ENCODE results near the gene SHB.
A peak's percentile ranks its signal among the peaks of the same experiment; 100 is the strongest.

SHB gene

DNA sequence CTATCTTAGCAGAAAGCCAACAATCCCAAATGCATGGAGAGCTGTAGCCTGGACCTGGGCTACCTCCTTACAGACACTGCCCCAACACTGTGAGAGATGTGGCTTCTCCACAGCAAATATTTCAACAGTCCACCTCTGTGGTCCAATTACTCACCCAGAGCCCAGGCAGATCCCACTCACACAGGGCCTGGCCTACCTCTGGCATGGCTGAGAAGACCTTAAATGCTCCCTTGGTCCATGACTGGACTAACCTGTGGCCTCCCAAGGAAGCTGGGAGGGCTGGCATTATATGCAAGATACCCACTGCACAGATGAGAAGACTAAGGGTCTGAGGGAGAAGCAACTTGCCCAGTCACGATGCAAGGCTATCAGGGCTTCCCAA is 142.3 kb downstream of the SHB start:
- DNase-seq = no peak

GRCh38 chr9:37925786-37926736 is 143.0 kb downstream of the SHB start:
- no peak for DNase-seq

- DNase-seq = no peak
Measured at GRCh38 chr9:37925006-37925405, 144.0 kb downstream of the SHB start.

GRCh38 chr9:37924538-37924937 is 144.5 kb downstream of the SHB start:
- no peak for DNase-seq

- no peak for DNase-seq
Measured at GRCh38 chr9:37923796-37924427, 145.1 kb downstream of the SHB start.

DNA sequence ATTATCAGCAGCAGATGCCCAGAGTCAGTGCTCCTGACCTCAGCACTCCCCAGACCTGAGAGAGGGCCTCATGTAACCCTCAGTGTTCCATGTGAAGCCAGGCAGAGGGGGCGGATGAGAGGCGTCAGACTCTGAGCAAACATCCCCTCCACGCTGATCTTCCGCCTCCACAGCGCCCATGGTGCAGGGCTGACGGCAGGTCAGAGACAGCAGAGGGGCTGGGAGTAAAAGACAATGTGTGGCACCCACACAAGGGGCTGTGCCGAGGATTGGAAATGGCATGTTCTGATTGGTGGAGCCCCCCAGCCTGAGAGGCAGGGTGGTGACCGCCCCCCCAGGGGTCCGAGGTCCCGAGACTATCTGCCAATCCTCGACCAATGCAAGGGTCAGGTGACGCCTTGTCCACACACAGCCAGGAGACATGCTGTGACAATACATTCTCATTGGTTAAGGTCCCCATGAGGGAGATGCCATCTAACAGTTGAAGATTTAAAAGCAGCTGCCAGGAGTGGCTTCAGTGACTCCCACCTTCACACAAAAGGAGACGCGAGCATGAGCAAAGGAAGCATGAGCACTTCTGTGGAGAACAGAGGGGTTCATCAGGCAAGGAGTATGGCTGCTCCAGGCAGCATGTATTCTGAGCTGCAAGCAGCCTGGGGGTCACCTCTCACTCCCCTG is 145.8 kb downstream of the SHB start:
- no peak for DNase-seq

GRCh38 chr9:37922363-37923117 is 146.5 kb downstream of the SHB start:
- DNase-seq = no peak

DNA sequence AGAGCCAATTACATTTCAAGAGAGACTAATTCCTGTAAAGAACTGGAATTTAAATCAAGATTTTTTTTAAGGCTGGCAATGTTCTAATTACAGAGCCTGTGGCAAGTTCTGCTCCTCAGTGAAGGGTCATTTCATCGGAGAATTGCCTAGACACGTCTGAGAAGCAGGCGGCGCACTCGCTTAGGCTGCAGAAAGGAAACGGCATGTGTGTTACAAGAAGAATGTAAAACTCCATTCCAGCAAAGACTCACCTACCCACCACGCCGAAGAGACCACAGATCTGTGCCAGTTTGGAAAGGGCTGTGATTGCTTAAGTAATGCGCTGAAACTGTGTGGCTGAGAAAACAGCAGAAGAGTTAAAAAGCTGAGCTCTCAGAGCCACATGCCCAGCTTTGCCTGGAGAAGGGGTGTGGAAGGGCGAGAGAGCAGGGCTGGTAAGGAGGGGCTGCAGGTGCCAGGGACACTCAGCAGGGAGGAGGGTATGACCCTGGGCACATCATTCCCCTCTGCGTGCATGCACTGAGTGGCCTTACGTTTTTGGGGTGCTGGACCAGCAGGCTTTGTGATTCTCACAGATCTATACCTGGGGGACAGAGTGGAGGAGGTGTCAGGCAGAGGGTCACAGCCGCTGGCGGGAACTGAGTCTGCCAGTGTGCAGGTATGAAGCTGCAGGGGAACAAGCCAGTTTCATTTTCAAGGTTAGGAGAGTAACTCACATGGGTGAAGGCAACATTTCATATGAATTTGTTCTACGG is 147.3 kb downstream of the SHB start:
- DNase-seq = no peak

- DNase-seq = no peak
Measured at GRCh38 chr9:37921168-37921510, 147.9 kb downstream of the SHB start.

DNA sequence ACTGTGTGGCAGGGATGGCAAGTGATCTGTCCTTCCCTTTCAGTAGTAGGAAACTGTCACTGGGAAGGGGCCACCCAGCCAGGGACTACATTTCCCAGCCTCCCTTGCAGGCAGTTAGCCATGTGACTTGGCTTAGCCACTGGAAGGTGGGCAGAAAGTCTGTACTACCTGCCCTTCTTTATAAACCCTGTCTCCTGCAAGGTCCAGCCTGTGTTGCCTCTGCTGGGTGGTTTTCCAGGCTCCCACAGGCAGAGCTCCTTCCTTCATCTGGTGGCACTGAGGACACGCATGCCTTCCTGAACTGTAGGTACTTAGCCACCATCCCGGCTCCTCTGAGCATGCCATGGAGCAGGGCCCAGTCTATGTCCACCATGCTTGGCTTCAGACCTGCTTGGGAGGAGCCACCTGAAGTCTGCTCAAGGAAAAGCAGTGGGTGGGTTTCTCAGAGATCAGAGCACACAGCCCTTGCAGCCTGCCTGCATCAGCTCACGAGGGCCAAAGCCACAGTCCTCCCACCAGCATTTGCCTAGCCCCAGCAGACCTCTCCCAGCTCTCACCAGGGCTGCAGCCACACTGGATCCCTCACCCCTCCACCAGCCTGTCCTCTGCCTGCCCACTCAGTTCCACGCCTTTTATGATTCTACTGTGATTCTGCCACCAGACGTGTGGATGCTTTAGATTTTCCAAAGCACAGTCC is 148.4 kb downstream of the SHB start:
- peak in 1 of 2 donors; percentile 6 for DNase-seq

DNA sequence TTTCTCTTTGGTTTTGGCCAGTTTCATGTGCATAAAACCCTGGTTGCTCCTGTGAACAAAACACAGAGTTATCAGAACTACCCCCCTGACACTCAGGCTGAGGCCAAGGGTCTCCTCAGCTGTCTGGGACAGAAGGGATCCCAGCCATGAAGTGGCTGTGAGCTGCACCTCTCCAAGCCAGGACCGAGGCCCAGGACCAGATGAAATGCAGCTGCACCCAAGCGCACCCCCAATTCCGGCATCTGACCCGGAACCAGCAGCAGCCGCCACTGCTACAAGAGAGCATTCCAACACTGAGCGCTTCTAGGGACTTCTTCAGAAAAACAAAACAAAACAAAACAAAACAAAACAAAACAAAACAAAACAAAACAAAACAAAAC is 149.1 kb downstream of the SHB start:
- no peak for DNase-seq

- DNase-seq = no peak
Measured at GRCh38 chr9:37919246-37919955, 149.6 kb downstream of the SHB start.

DNA sequence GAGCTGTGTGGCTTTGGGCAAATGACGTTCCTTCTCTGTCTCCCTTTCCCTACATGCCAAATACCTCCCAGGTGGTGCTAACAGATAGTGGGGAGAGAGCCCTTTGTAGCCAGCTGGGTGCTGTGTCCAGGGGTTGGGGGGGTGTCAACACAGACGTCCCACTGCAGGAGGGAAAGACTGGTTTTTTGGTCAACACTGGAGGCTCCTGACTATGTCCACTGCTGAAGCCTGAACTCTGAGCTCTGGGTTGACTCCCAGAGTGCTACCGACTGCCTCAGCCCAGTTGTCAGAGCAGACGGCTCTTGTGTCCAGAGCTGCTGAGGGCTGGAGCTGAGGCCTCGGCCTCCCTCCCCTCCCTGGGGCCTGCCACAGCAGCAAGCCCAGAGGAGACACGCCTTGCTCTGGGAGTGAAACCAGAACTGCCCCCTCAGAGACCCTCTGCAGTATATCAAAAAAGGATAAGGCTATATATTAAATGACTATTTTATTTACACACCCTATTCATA is 150.3 kb downstream of the SHB start:
- no peak for DNase-seq

DNA sequence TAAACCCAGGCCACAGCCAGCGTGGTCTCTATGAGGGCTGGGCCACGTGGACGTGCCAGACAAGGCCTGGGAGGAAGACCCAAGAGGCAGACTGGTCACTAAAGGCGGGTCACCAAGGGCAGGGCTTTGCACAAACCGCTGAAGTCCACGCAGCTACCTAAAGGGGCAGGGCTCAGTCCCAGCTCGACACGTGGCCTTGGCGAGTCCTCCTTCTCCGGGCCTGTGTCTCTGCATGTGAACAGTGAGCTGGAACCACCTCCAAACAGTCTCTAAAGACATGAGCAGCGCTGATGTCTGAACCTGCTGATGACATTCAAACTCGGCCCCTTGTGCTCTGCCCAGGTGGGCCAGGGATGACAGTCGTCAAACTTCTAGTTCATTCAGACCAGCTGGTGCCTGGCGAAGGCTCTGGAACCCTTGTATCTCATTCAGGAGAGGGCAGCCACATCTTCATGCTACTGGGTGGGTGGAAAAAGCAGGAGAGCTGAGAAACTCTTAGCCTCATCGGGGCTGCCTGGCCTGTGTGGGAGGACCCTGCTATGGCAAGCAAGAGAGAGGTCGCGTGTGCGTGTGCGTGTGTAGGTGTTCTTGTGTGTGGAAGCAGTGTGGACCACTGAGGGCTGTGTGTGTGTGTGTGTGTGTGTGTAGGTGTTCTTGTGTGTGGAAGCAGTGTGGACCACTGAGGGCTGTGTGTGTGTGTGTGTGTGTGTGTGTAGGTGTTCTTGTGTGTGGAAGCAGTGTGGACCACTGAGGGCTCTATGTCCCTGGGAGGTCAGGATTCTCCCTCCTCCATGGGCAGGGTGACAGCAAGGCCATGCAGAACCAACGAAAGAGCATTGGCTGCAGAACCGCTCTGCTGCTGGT is 151.0 kb downstream of the SHB start:
- no peak for DNase-seq

GRCh38 chr9:37917313-37917731 is 151.7 kb downstream of the SHB start:
- DNase-seq = no peak

DNA sequence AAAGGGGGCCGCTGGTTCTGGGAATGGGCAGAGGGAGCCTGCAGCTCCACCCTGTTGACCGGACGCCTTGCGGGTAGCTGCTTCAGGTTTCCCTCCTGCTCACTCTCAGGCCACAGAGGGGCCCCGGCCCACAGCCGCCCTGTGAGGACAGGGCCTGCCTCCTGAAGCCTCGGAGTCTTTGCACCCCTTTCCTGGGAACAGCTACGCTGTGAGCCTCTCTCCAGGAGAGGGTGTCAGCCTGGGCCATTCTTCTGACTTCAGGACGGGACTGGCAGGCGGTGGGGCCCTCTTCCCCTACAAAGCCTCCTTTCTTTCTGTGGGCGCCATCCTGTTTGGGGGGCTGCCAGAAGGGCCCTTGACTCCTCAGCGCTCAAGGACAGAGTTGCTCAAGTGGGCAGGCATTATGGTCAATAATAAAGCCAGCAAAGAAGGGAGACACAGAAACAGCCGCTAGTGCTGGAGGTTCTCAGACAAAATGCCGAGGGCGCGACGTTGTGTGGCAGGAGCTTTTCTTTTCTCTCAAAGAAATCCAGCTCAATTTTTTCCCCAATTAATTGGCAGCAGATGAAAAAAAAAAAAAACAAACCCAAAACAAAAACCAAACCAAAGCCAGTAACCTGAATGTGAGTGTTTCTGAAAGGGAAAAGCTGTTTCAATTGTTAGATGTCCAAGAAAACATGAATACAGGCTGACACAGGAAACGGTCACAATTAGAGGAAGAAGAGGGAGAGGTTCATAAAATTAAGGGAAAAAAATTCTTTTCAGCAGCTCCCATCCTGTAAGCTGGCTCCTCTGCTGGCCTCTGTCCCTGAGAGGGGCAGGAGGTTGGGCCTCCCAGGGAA is 152.3 kb downstream of the SHB start:
- DNase-seq = no peak

- no peak for DNase-seq
Measured at GRCh38 chr9:37915911-37916470, 153.0 kb downstream of the SHB start.

- DNase-seq = no peak
Measured at GRCh38 chr9:37914701-37915358, 154.2 kb downstream of the SHB start.
